BE2C (cell line): ENCODE measurements around the gene FSIP2. TPM values are rescaled to one million over a fixed set of nuclear protein-coding genes. Genes with fewer than 3 reads are reported as not detected.
A peak's percentile ranks its signal among the peaks of the same experiment; 100 is the strongest.

ENCODE experiments used
- DNase-seq: peaks from one replicate; pipeline ENCODE4 v3.0.0-alpha.2; 2020
- H3K27me3 ChIP-seq: fragments of 250-450 bp; sonication (Bioruptor Pico); 2 replicates; pipeline ENCODE4 v1.5.1; 2020; ENCODE audit warnings: mild to moderate bottlenecking
- H3K36me3 ChIP-seq: fragments of 250-450 bp; sonication (Bioruptor Pico); 2 replicates; pipeline ENCODE4 v1.5.1; 2020; ENCODE audit warnings: mild to moderate bottlenecking
- H3K4me1 ChIP-seq: fragments of 250-450 bp; sonication (Bioruptor Pico); 2 replicates; pipeline ENCODE4 v1.5.1; 2020
- H3K4me3 ChIP-seq: 2 replicates; pipeline ENCODE4 v1.5.1; 2011; ENCODE audit warnings: low read depth, low read length
- H3K9me3 ChIP-seq: fragments of 250-450 bp; sonication (Bioruptor Pico); 2 replicates; pipeline ENCODE4 v1.5.1; 2020
- CTCF ChIP-seq: IDR thresholded peaks from 2 replicates; pipeline ENCODE4 v1.5.1; 2012; ENCODE audit warnings: mild to moderate bottlenecking, low read depth, low read length
- polyA plus RNA-seq: library from polyadenylated mRNA; unstranded; fragments of >200 nt; gene quantifications from one replicate; pipeline ENCODE4 v1.2.1, GENCODE V29; 2012; ENCODE audit warnings: low read depth, missing spikeins; ENCODE audit not compliant: insufficient read length, insufficient read depth

Gene FSIP2, protein sequence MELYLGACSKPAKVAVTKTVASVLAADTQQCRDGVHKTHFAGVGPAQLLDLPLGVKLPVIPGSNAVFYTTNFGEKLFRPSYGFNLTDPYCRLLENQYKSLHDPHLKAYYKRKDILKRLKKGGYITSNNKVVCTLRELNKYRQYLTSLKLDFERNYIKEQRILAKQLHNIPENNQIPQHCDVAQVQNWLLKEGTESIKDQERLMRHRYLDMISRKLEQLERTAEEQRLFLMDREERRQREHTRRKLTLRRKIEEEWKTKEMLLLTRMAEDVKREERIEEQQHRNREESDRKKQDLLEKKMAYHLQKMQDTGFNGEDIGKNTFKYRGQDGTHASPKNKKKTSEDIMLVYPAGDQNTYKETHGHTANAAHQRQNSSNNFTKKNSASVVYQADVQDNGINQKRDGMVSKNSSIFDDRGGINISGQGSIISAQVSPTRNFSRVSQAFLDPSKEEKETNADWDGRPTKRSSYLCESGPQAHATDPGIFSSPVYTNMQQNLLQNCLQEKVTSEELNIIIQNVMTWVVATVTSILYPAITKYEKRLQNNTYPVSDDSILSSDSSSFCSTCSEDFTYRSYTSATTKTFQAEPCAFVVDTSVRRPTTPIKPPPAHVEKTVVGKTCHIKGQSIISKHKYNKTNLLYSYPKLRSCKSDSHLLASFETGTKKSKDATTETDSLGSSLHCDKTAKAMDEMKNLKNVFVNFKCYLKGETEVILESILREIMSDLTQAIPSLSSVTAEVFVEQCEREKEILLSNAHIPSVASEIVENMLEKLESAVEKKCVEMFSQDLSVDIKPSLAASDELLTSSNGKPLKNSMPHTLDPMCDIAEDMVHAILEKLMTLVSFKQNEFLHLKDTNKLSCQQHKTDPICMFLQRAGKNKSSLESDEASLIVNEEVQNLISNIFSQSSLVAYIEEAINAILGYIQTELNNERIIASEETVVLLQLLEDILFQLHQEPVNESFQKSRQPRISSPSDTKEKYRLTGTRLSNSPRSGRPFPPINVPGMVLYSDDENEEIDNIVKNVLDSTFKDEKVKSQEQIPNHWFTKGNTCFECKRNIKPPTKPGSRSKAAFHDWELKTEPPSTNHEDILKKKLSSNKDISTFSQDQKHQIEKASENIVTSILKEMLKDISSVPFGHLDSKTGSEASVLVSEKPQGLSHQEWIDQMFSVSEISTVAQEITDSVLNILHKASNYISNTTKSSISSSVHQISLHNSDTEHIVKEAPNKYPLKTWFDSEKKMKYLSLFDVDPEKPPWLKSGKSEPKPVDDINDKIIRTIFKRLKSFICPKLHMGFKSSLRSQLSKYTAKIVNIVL (N-terminal part only)
- polyA plus RNA-seq, result 0.09 TPM

- no peak within 1 kb of the TSS for H3K4me3 ChIP-seq
- no peak for TF ChIP-seq CTCF
- DNase-seq, result peak; percentile 3
Observed at GRCh38 chr2:185738679-185739472, at the start of gene FSIP2. Gene FSIP2, plus strand, starts transcription at chr2:185738804. Its CDS starts 91 bp downstream, at chr2:185738895.

GRCh38 chr2:185689906-185690539 is 48.6 kb upstream of the FSIP2 start:
- no peaks in the 10 kb centered on the region for H3K4me1 ChIP-seq
- H3K36me3 ChIP-seq, result no peaks in the 10 kb centered on the region
- no peak for DNase-seq
- H3K9me3 ChIP-seq, result no peaks in the 10 kb centered on the region
- no peak for TF ChIP-seq CTCF
- no peak overlapping the region for H3K4me3 ChIP-seq
- no peaks in the 10 kb centered on the region for H3K27me3 ChIP-seq

More at GRCh38 chr2:185738679-185739472, at the start of gene FSIP2:
- no peaks in the 10 kb centered on the region for H3K36me3 ChIP-seq
- no peaks in the 10 kb centered on the region for H3K9me3 ChIP-seq
- no peaks in the 10 kb centered on the region for H3K27me3 ChIP-seq
- H3K4me1 ChIP-seq, result no peaks in the 10 kb centered on the region

DNA sequence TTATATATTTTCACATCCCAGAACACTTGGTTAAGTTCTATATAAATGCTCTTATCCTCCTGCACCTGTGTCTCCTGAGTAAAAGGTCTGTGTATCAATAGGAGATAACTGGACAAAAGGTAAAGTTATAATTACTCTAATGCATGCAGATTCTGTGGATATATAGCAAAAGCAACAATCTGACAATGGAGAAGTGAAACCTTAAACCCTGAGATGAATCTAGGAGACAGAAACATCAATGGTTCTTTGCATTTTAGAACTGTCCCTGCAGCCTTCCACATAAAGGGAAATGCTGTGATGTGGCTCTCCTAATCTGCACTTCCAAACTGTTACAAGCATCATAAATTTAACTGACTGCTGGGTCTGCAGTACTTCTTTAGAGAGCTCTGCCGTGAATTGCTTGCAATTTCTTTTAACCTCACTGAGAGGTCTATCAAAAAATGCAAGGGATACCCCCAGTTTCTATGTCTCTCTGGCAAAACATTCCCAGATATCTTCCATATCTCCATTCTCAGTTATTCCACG is 42.8 kb upstream of the FSIP2 start:
- no peaks in the 10 kb centered on the region for H3K27me3 ChIP-seq
- H3K9me3 ChIP-seq, result no peaks in the 10 kb centered on the region
- no peak for TF ChIP-seq CTCF
- H3K36me3 ChIP-seq, result no peaks in the 10 kb centered on the region
- H3K4me1 ChIP-seq, result no peaks in the 10 kb centered on the region
- no peak overlapping the region for H3K4me3 ChIP-seq
- no peak for DNase-seq

GRCh38 chr2:185700883-185701282 is 37.7 kb upstream of the FSIP2 start:
- no peak overlapping the region for H3K4me3 ChIP-seq
- H3K9me3 ChIP-seq, result no peaks in the 10 kb centered on the region
- H3K4me1 ChIP-seq, result no peaks in the 10 kb centered on the region
- H3K36me3 ChIP-seq, result no peaks in the 10 kb centered on the region
- H3K27me3 ChIP-seq, result no peaks in the 10 kb centered on the region
- TF ChIP-seq CTCF, result no peak
- no peak for DNase-seq

DNA sequence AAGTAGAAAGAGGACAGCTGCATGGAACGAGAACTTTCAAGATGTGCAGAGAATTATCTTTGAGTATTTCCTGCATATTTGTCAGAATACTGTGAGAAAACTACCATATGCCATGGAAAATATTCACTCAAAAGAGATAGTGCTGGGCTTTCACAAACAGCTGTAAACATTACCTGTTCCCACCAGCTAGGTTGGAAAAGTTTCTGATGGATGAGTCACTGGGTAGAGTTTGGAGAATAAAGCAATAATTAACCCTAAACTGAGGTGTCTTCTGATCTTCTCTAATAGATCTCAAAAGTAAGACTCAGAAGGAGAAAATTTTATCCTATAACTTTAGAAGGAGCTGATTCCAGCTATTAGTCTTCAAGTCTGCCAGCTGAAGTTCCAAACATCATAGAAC is 3.9 kb upstream of the FSIP2 start:
- no peak for DNase-seq
- Histone ChIP-seq H3K36me3 (no peaks in the 10 kb centered on the region), H3K9me3 (no peaks in the 10 kb centered on the region)

More for the DNA sequence above, 3.9 kb upstream of the FSIP2 start:
- Histone ChIP-seq H3K27me3 (no peaks in the 10 kb centered on the region), H3K4me1 (no peaks in the 10 kb centered on the region), H3K4me3 (no peak overlapping the region)
- no peak for TF ChIP-seq CTCF
